CD4-positive, alpha-beta T cell treated with Interleukin-17A for 4 hours (primary cell): Measurements from ENCODE around the gene LMNA.
A peak's percentile ranks its signal among the peaks of the same experiment; 100 is the strongest.
"Not testable (repeated sequence)": the region's sequence is repeated elsewhere in the genome, so short reads cannot be mapped to it uniquely, and the experiment has no call there.

Experiments
- DNase-seq: peaks from one replicate; pipeline ENCODE4 v3.0.0-alpha.2; 2020; ENCODE audit warnings: mixed read lengths

Gene LMNA

GRCh38 chr1:156164125-156164831 is 49.8 kb downstream of the LMNA start:
- DNase-seq: no peak

- no peak for DNase-seq
Observed at GRCh38 chr1:156165083-156165482, 50.6 kb downstream of the LMNA start.

GRCh38 chr1:156167536-156167935 is 53.0 kb downstream of the LMNA start:
- no peak for DNase-seq

GRCh38 chr1:156172696-156173470 is 58.4 kb downstream of the LMNA start:
- no peak for DNase-seq

DNA sequence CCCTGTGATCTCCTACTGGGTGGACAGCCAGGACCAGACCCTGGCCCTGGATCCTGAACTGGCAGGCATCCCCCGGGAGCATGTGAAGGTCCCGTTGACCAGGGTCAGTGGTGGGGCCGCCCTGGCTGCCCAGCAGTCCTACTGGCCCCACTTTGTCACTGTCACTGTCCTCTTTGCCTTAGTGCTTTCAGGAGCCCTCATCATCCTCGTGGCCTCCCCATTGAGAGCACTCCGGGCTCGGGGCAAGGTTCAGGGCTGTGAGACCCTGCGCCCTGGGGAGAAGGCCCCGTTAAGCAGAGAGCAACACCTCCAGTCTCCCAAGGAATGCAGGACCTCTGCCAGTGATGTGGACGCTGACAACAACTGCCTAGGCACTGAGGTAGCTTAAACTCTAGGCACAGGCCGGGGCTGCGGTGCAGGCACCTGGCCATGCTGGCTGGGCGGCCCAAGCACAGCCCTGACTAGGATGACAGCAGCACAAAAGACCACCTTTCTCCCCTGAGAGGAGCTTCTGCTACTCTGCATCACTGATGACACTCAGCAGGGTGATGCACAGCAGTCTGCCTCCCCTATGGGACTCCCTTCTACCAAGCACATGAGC is 62.2 kb downstream of the LMNA start:
- DNase-seq: no peak

DNA sequence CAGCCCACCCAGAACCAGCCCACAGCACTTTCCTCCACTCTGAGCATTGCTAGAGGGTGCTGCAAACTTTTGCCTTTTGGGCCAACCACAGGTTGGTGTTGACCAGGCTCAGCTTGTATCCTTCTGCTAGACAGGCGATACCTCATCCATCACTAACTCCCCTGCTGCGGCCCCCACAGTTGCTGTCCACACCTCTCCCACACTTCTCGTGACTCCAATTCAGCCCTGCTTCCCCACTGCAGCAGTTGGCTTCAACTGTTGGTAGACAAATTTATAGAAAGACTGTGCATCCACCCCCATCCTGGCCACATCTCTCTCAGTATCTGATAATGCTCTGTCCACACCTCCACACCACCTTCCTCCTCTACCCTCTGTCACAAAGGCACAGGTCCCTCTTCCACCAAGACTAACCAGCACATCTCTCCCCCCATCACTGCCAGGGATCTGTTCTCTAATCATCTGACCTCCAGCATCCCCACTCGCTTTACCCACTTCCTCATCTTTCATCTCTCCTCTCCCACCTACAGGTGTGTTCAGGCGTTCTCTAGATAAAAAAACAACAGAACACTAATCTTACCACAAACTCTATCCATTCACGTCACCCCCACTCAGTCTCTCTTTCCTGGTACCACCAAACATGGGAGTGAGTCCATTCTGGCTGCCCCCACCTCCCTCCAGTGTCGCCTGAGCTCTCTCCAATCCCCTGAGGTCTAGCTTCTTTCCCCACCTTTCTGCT is 63.6 kb downstream of the LMNA start:
- peak; percentile 7 for DNase-seq

- DNase-seq: no peak
Observed at GRCh38 chr1:156180471-156180870, 66.0 kb downstream of the LMNA start.

DNA sequence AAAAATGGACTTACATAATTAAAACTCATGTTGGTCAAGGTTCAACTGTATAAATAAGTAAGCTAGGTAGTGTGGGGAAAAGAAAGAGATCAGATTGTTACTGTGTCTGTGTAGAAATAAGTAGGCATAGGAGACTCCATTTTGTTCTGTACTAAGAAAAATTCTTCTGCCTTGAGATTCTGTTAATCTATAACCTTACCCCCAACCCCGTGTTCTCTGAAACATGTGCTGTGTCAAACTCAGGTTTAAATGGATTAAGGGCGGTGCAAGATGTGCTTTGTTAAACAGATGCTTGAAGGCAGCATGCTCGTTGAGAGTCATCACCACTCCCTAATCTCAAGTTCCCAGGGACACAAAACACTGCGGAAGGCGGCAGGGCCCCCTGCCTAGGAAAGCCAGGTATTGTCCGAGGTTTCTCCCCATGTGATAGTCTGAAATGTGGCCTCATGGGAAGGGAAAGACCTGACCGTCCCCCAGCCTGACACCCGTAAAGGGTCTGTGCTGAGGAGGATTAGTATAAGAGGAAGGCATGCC is 66.9 kb downstream of the LMNA start:
- DNase-seq: not testable (repeated sequence)

GRCh38 chr1:156182010-156182779 is 67.7 kb downstream of the LMNA start:
- not testable (repeated sequence) for DNase-seq

GRCh38 chr1:156186347-156187177 is 72.1 kb downstream of the LMNA start:
- DNase-seq: not testable (repeated sequence)
